ENCODE data around the gene STMN3.

Gene STMN3

DNA sequence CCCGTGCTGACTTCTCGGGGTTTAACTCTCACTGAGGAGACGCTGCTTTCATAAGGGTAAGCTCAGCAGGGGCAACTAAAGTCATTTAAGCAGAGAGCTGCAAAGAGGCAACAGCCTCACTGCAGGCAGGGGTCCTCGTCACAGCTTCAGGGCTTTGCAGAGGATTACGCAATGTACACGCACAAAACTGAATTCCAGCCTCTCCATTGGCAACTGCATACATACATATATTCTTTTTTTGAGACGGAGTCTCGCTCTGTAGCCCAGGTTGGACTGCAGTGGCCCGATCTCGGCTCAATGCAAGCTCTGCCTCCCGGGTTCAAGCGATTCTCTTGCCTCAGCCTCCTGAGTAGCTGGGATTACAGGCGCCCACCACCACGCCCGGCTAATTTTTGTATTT is 28.7 kb downstream of the STMN3 start:
- H2BK5ac ChIP-seq (ENCODE audit: low read depth, low read length, poor library complexity), result no peak overlapping the region
- no peak overlapping the region for H2BK12ac ChIP-seq (ENCODE audit: low read length)
- H3K4me3 ChIP-seq (ENCODE audit: low read depth, low read length), result no peak overlapping the region
- H2BK120ac ChIP-seq (ENCODE audit: insufficient read depth, low read length, poor library complexity), result no peak overlapping the region
- no CpG with 5 or more reads among the region's 15 CpGs for WGBS (ENCODE audit: extremely low coverage, insufficient coverage, insufficient read length)
- no peaks in the 10 kb centered on the region for H3K27me3 ChIP-seq (ENCODE audit: insufficient read depth, low read length)
- no peaks in the 10 kb centered on the region for H3K9me3 ChIP-seq (ENCODE audit: insufficient read depth, low read depth, low read length)
- peaks cover 12% of the 10 kb centered on the region for H3K79me2 ChIP-seq (ENCODE audit: control insufficient read depth, insufficient read depth, low read length, poor library complexity)
- no peak overlapping the region for H3K23ac ChIP-seq (ENCODE audit: low read length)
- no peak overlapping the region for H3K4ac ChIP-seq (ENCODE audit: low read depth, low read length)
- H2AFZ ChIP-seq (ENCODE audit: insufficient read depth, low read length, poor library complexity), result no peak overlapping the region
- peak; percentile 70 to 83 for DNase-seq
- H4K12ac ChIP-seq (ENCODE audit: low read depth, low read length), result no peak overlapping the region
- H3K36me3 ChIP-seq (ENCODE audit: control insufficient read depth in 1 of 2, insufficient read depth in 2 of 2, low read length in 2 of 2), result peaks cover 0 to under 1% of the 10 kb centered on the region in 2 experiments
- peaks cover 12% of the 10 kb centered on the region for H3K79me1 ChIP-seq (ENCODE audit: low read length)
- no peak overlapping the region for H2AK5ac ChIP-seq (ENCODE audit: low read length)
- no peak overlapping the region for H3K27ac ChIP-seq (ENCODE audit: low read depth, low read length)
- H3K4me2 ChIP-seq (ENCODE audit: low read length), result no peak overlapping the region
- H4K91ac ChIP-seq (ENCODE audit: low read depth, low read length), result no peak overlapping the region
- no peak overlapping the region for H3K14ac ChIP-seq (ENCODE audit: low read length)
- H3K18ac ChIP-seq (ENCODE audit: low read length), result no peak overlapping the region
- H3K4me1 ChIP-seq (ENCODE audit: control insufficient read depth in 1 of 2, insufficient read depth in 2 of 2, low read length in 2 of 2), result peaks cover 12 to 29% of the 10 kb centered on the region in 2 experiments
- H4K8ac ChIP-seq (ENCODE audit: low read depth, low read length), result no peak overlapping the region
- H3K9ac ChIP-seq (ENCODE audit: low read length), result no peak overlapping the region

DNA sequence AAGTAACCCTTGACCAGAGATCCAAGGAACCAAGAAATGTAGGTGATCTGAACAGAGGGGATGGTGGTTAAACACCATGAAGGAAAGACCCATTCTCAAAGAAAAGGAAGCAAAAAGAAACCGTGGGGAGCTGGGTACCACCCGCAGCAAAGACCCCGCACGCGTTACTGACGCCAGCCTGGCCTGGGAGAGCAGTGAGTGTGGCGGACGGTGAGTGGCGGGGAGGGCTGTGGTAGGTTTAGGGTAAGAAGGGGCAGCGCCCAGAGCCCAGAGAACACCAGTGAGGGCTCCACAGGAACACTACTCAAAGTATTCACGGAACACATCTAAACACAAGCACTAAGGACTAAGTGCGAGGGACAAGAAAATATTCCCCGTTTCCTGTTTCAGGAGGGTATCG is 30.5 kb downstream of the STMN3 start:
- Histone ChIP-seq H4K91ac (ENCODE audit: low read depth, low read length) (no peak overlapping the region), H3K4me3 (ENCODE audit: low read depth, low read length) (no peak overlapping the region), H2AK5ac (ENCODE audit: low read length) (no peak overlapping the region), H2AFZ (ENCODE audit: insufficient read depth, low read length, poor library complexity) (no peak overlapping the region), H3K4ac (ENCODE audit: low read depth, low read length) (peak overlapping the region; percentile 17), H3K9ac (ENCODE audit: low read length) (no peak overlapping the region), H4K8ac (ENCODE audit: low read depth, low read length) (no peak overlapping the region), H3K14ac (ENCODE audit: low read length) (no peak overlapping the region), H2BK120ac (ENCODE audit: insufficient read depth, low read length, poor library complexity) (no peak overlapping the region), H3K79me2 (ENCODE audit: control insufficient read depth, insufficient read depth, low read length, poor library complexity) (peaks cover 12% of the 10 kb centered on the region), H3K79me1 (ENCODE audit: low read length) (peaks cover 11% of the 10 kb centered on the region), H3K9me3 (ENCODE audit: insufficient read depth, low read depth, low read length) (no peaks in the 10 kb centered on the region), H3K18ac (ENCODE audit: low read length) (no peak overlapping the region), H3K27ac (ENCODE audit: low read depth, low read length) (no peak overlapping the region), H3K27me3 (ENCODE audit: insufficient read depth, low read length) (no peaks in the 10 kb centered on the region), H4K12ac (ENCODE audit: low read depth, low read length) (no peak overlapping the region), H3K23ac (ENCODE audit: low read length) (no peak overlapping the region), H2BK5ac (ENCODE audit: low read depth, low read length, poor library complexity) (no peak overlapping the region), H2BK12ac (ENCODE audit: low read length) (no peak overlapping the region), H3K36me3 (ENCODE audit: control insufficient read depth in 1 of 2, insufficient read depth in 2 of 2, low read length in 2 of 2) (peaks cover 14 to 18% of the 10 kb centered on the region in 2 experiments), H3K4me2 (ENCODE audit: low read length) (no peak overlapping the region), H3K4me1 (ENCODE audit: control insufficient read depth in 1 of 2, insufficient read depth in 2 of 2, low read length in 2 of 2) (peaks cover 6 to 17% of the 10 kb centered on the region in 2 experiments)
- WGBS (ENCODE audit: extremely low coverage, insufficient coverage, insufficient read length), result 100% methylated on average over 1 of the region's 14 CpGs
- DNase-seq, result no peak

DNA sequence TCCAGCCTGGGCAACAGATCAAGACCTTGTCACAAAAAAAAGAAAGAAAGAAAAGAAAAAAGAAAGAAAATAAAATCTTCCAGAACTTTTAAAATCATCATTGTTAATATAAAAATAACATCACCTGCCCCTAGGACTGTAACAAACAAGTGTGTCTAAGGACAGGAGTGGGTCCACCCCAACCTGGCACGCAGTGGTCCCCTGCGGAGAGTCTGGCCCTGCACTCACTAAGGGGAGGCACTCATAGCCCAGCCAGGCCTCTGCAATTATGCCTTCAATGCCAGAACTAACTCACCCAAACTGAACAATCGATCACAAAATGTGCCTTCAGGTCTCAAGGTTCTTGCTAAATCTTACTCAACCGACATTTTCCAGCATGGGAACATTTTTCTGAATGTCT is 31.1 kb downstream of the STMN3 start:
- H3K23ac ChIP-seq (ENCODE audit: low read length), result no peak overlapping the region
- no peak overlapping the region for H2BK12ac ChIP-seq (ENCODE audit: low read length)
- H4K91ac ChIP-seq (ENCODE audit: low read depth, low read length), result no peak overlapping the region
- no peak overlapping the region for H2BK120ac ChIP-seq (ENCODE audit: insufficient read depth, low read length, poor library complexity)
- H3K9ac ChIP-seq (ENCODE audit: low read length), result no peak overlapping the region
- H3K27me3 ChIP-seq (ENCODE audit: insufficient read depth, low read length), result no peaks in the 10 kb centered on the region
- no peak overlapping the region for H3K4me3 ChIP-seq (ENCODE audit: low read depth, low read length)
- no peak overlapping the region for H3K14ac ChIP-seq (ENCODE audit: low read length)
- peaks cover 8% of the 10 kb centered on the region for H3K79me2 ChIP-seq (ENCODE audit: control insufficient read depth, insufficient read depth, low read length, poor library complexity)
- no CpG with 5 or more reads among the region's 4 CpGs for WGBS (ENCODE audit: extremely low coverage, insufficient coverage, insufficient read length)
- H3K18ac ChIP-seq (ENCODE audit: low read length), result no peak overlapping the region
- H3K79me1 ChIP-seq (ENCODE audit: low read length), result peaks cover 8% of the 10 kb centered on the region
- H3K36me3 ChIP-seq (ENCODE audit: control insufficient read depth in 1 of 2, insufficient read depth in 2 of 2, low read length in 2 of 2), result peaks cover 20 to 24% of the 10 kb centered on the region in 2 experiments
- no peak overlapping the region for H2BK5ac ChIP-seq (ENCODE audit: low read depth, low read length, poor library complexity)
- H3K9me3 ChIP-seq (ENCODE audit: insufficient read depth, low read depth, low read length), result no peaks in the 10 kb centered on the region
- no peak overlapping the region for H3K27ac ChIP-seq (ENCODE audit: low read depth, low read length)
- no peak overlapping the region for H2AK5ac ChIP-seq (ENCODE audit: low read length)
- H2AFZ ChIP-seq (ENCODE audit: insufficient read depth, low read length, poor library complexity), result no peak overlapping the region
- H3K4ac ChIP-seq (ENCODE audit: low read depth, low read length), result no peak overlapping the region
- H4K8ac ChIP-seq (ENCODE audit: low read depth, low read length), result no peak overlapping the region
- H3K4me1 ChIP-seq (ENCODE audit: control insufficient read depth in 1 of 2, insufficient read depth in 2 of 2, low read length in 2 of 2), result peaks cover 6 to 15% of the 10 kb centered on the region in 2 experiments
- no peak for DNase-seq
- H3K4me2 ChIP-seq (ENCODE audit: low read length), result no peak overlapping the region
- no peak overlapping the region for H4K12ac ChIP-seq (ENCODE audit: low read depth, low read length)

DNA sequence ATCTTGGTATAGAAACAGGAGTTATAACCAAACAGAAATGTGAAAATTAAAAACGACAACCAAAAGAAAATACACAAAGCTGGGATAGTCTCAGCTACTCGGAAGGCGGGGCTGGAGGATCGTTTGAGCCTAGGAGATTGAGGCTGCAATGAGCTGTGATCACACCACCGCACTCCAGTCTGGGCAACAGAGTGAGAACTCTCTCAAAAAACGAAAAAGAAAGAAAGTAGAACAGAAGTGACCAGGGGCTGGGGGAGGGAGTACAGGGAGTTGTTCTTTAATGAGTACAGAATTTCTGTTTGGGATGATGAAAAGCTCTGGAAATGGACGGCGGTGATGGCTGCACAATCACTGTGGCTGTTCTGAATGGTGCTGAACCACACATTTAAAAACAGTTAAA is 32.2 kb downstream of the STMN3 start:
- Histone ChIP-seq H2AK5ac (ENCODE audit: low read length) (no peak overlapping the region), H4K8ac (ENCODE audit: low read depth, low read length) (no peak overlapping the region), H2BK12ac (ENCODE audit: low read length) (no peak overlapping the region), H3K27ac (ENCODE audit: low read depth, low read length) (no peak overlapping the region), H3K9me3 (ENCODE audit: insufficient read depth, low read depth, low read length) (no peaks in the 10 kb centered on the region), H2AFZ (ENCODE audit: insufficient read depth, low read length, poor library complexity) (no peak overlapping the region), H4K12ac (ENCODE audit: low read depth, low read length) (no peak overlapping the region), H2BK120ac (ENCODE audit: insufficient read depth, low read length, poor library complexity) (no peak overlapping the region), H2BK5ac (ENCODE audit: low read depth, low read length, poor library complexity) (no peak overlapping the region), H3K36me3 (ENCODE audit: control insufficient read depth in 1 of 2, insufficient read depth in 2 of 2, low read length in 2 of 2) (peaks cover 30 to 31% of the 10 kb centered on the region in 2 experiments), H3K79me2 (ENCODE audit: control insufficient read depth, insufficient read depth, low read length, poor library complexity) (peaks cover 3% of the 10 kb centered on the region), H3K4ac (ENCODE audit: low read depth, low read length) (no peak overlapping the region), H3K14ac (ENCODE audit: low read length) (no peak overlapping the region), H3K4me3 (ENCODE audit: low read depth, low read length) (no peak overlapping the region), H3K27me3 (ENCODE audit: insufficient read depth, low read length) (no peaks in the 10 kb centered on the region), H3K4me2 (ENCODE audit: low read length) (no peak overlapping the region), H3K9ac (ENCODE audit: low read length) (no peak overlapping the region), H3K23ac (ENCODE audit: low read length) (no peak overlapping the region), H3K4me1 (ENCODE audit: control insufficient read depth in 1 of 2, insufficient read depth in 2 of 2, low read length in 2 of 2) (peaks cover 5 to 14% of the 10 kb centered on the region in 2 experiments), H3K18ac (ENCODE audit: low read length) (no peak overlapping the region), H3K79me1 (ENCODE audit: low read length) (peaks cover 2% of the 10 kb centered on the region), H4K91ac (ENCODE audit: low read depth, low read length) (no peak overlapping the region)
- DNase-seq, result no peak
- WGBS (ENCODE audit: extremely low coverage, insufficient coverage, insufficient read length), result no CpG with 5 or more reads among the region's 8 CpGs
